ENCODE measurements around the gene ARHGAP26. TPM values are rescaled to one million over a fixed set of nuclear protein-coding genes. Genes with fewer than 3 reads are reported as not detected.

The ARHGAP26 gene
- total and polyA plus RNA-seq, 2 of the 4 experiments (the other 2 are of a cell fraction), result 0.54 to 0.56 TPM

- ATAC-seq (ENCODE audit: low read depth), result no peak
- H3K4ac ChIP-seq (ENCODE audit: low read depth, low read length), result no peak overlapping the region
Observed at GRCh38 chr5:142758062-142758795, 11.9 kb upstream of the ARHGAP26 start.

More at GRCh38 chr5:142758062-142758795, 11.9 kb upstream of the ARHGAP26 start:
- TF ChIP-seq NFE2L2 (IDR thresholded peaks at IDR 0.05; ENCODE audit: low read depth, low read length) (no peak), SMC3 (IDR thresholded peaks at IDR 0.05; ENCODE audit: low read depth, low read length) (no peak), RCOR1 (IDR thresholded peaks at IDR 0.05; ENCODE audit: insufficient replicate concordance, low read length) (no peak), CEBPB (IDR thresholded peaks at IDR 0.05; ENCODE audit: low read depth, low read length) (no peak)
- in situ Hi-C loops (cut with MboI; ENCODE audit: low sequenced_read_pairs) (no loop called here), intact Hi-C loops (cut with micrococcal nuclease) (no loop called here), dilution Hi-C loops (cut with HindIII; ENCODE audit: low sequenced_read_pairs, unreplicated experiment) (no loop called here)
- H2BK120ac ChIP-seq (ENCODE audit: low read depth, low read length), result no peak overlapping the region
- H4K5ac ChIP-seq (ENCODE audit: low read depth, low read length), result no peak overlapping the region
- no peak overlapping the region for H3K56ac ChIP-seq (ENCODE audit: extremely low read depth, insufficient read depth, low read length)
- no peak overlapping the region for H3K18ac ChIP-seq (ENCODE audit: low read depth, low read length)
- no TSS peak for BruUV-seq (replicated peaks)
- no peak overlapping the region for H3K4me3 ChIP-seq (ENCODE audit: insufficient read depth, low read depth, low read length)
- no peak overlapping the region for H2BK5ac ChIP-seq (ENCODE audit: low read depth, low read length, poor library complexity, severe bottlenecking)
- peaks cover 3% of the 10 kb centered on the region; the same call in 1 of the 2 replicates for H3K9me1 ChIP-seq (ENCODE audit: insufficient read depth, low read length)
- ChIA-PET CTCF (no interaction called here), POLR2A (ENCODE audit: unreplicated experiment) (no interaction called here)
- no peak overlapping the region for H3K23ac ChIP-seq (ENCODE audit: low read depth, low read length)
- H3K14ac ChIP-seq (replicated peaks; ENCODE audit: low read depth, low read length), result no peak overlapping the region
- H2AFZ ChIP-seq (replicated peaks; ENCODE audit: low read length, poor library complexity), result no peak overlapping the region
- no peaks in the 10 kb centered on the region for H3K79me1 ChIP-seq (ENCODE audit: low read depth in 1 of 2, low read length in 2 of 2)
- H3K4me2 ChIP-seq (ENCODE audit: low read depth, low read length), result no peak overlapping the region
- no peak overlapping the region for H2BK20ac ChIP-seq (ENCODE audit: low read depth, low read length)
- no peaks in the 10 kb centered on the region for H3K36me3 ChIP-seq (ENCODE audit: control insufficient read depth, insufficient read depth, low read length)
- H4K91ac ChIP-seq (ENCODE audit: insufficient read depth, low read depth, low read length), result no peak overlapping the region
- WGBS, 2 experiments (ENCODE audit: extremely low coverage in 2 of 2, insufficient read length in 1 of 2), result 66% methylated on average over 3 of the region's 7 CpGs; no CpG with 5 or more reads in 1 of the 2 experiments
- no peaks in the 10 kb centered on the region for H4K20me1 ChIP-seq (ENCODE audit: insufficient read depth, low read length)
- no peak overlapping the region for H2BK15ac ChIP-seq (ENCODE audit: low read depth, low read length)
- DNase-seq, result no peak
- H4K8ac ChIP-seq (ENCODE audit: low read depth in 2 of 2, low read length in 2 of 2), result no peak overlapping the region
- H3K9me3 ChIP-seq (ENCODE audit: control insufficient read depth, insufficient read depth, low read length), result no peaks in the 10 kb centered on the region
- H3K27ac ChIP-seq (ENCODE audit: insufficient read depth, low read length), result no peak overlapping the region
- peaks cover 24% of the 10 kb centered on the region for H3K27me3 ChIP-seq (ENCODE audit: control insufficient read depth, insufficient read depth, low read length)
- no peak overlapping the region for H2AK9ac ChIP-seq (replicated peaks; ENCODE audit: low read depth, low read length, poor library complexity)
- H3K9ac ChIP-seq (ENCODE audit: low read depth, low read length), result no peak overlapping the region
- H3K4me1 ChIP-seq (ENCODE audit: control insufficient read depth, insufficient read depth, low read length), result no peaks in the 10 kb centered on the region
- H2AK5ac ChIP-seq (ENCODE audit: low read depth, low read length), result no peak overlapping the region
